H1 (cell line): Measurements from ENCODE around the gene LMTK2. TPM values are rescaled to one million over a fixed set of nuclear protein-coding genes. Genes with fewer than 3 reads are reported as not detected.

Source experiments
- CTCF ChIA-PET: fragments of 300-600 bp; sonication (Branson Sonifier 250); formaldehyde crosslinking; loops from one replicate; lab custom pipeline; 2021; ENCODE audit not compliant: partially characterized antibody; lab: Charles Lee
- POLR2A ChIA-PET: fragments of 300-600 bp; sonication (Branson Sonifier 250); formaldehyde crosslinking; loops from one replicate; lab custom pipeline; 2021; ENCODE audit warnings: inconsistent platforms; ENCODE audit not compliant: partially characterized antibody; lab: Charles Lee
- DNase-seq, 2 experiments: peaks; one replicate each; pipeline versions ENCODE4 v3.0.0 to v3.0.0-alpha.2; 2010 to 2022; ENCODE audit warnings: low spot score in 2 of 2, low read depth in 1 of 2, mixed read lengths in 1 of 2
- FAIRE-seq: peaks from 2 replicates; lab custom pipeline; 2011; peaks lifted over from hg19 to GRCh38; lab: Jason Lieb, UNC
- H2AFZ ChIP-seq: 2 replicates; pipeline ENCODE4 v1.8.1; 2012; ENCODE audit warnings: low read length, inconsistent platforms
- H2AK5ac ChIP-seq: 2 replicates; pipeline ENCODE4 v1.6.1; 2013; ENCODE audit warnings: low read depth, low read length
- H2BK120ac ChIP-seq: replicated peaks from 2 replicates; pipeline ENCODE3; 2013; ENCODE audit warnings: low read depth, low read length, inconsistent platforms
- H2BK12ac ChIP-seq: 2 replicates; pipeline ENCODE4 v1.6.1; 2013; ENCODE audit warnings: low read depth, low read length
- H2BK15ac ChIP-seq: 2 replicates; pipeline ENCODE4 v1.6.1; 2013; ENCODE audit warnings: low read length
- H2BK20ac ChIP-seq: 2 replicates; pipeline ENCODE4 v1.6.1; 2013; ENCODE audit warnings: low read length
- H2BK5ac ChIP-seq: 2 replicates; pipeline ENCODE4 v1.6.1; 2013; ENCODE audit warnings: low read depth, low read length
- H3K14ac ChIP-seq: 2 replicates; pipeline ENCODE4 v1.6.1; 2013; ENCODE audit warnings: inconsistent platforms; ENCODE audit not compliant: insufficient read length
- H3K18ac ChIP-seq: 2 replicates; pipeline ENCODE4 v1.6.1; 2013; ENCODE audit warnings: low read length; ENCODE audit errors: extremely low read depth
- H3K23ac ChIP-seq: 2 replicates; pipeline ENCODE4 v1.6.1; 2013; ENCODE audit warnings: inconsistent platforms; ENCODE audit not compliant: insufficient read length
- H3K23me2 ChIP-seq: 2 replicates; pipeline ENCODE4 v1.6.1; 2013; ENCODE audit warnings: low read depth, low read length
- H3K27ac ChIP-seq: 2 replicates; pipeline ENCODE4 v1.6.1; 2011; ENCODE audit warnings: low read depth, low read length, inconsistent platforms
- H3K27me3 ChIP-seq, 4 experiments: replicated peaks in 1 of 4; 1 replicate in 1 of 4; 2 replicates in 3 of 4; pipeline versions ENCODE4 v1.6.1 to v1.8.1; 2011 to 2013; ENCODE audit warnings: low read length in 3 of 4, mild to moderate bottlenecking in 3 of 4, inconsistent platforms in 2 of 4, mixed read lengths in 2 of 4, moderate library complexity in 1 of 4; ENCODE audit not compliant: control insufficient read depth in 3 of 4, insufficient read depth in 3 of 4; ENCODE audit errors: extremely low read depth in 1 of 4
- H3K36me3 ChIP-seq, 4 experiments: 2 replicates each; pipeline versions ENCODE4 v1.6.1 to v1.8.1; 2011 to 2013; ENCODE audit warnings: mild to moderate bottlenecking in 4 of 4, low read length in 3 of 4, moderate library complexity in 2 of 4, control low read depth in 1 of 4, inconsistent platforms in 1 of 4; ENCODE audit not compliant: insufficient read depth in 4 of 4, control insufficient read depth in 2 of 4
- H3K4ac ChIP-seq: replicated peaks from 2 replicates; pipeline ENCODE3; 2013; ENCODE audit warnings: low read length, low read depth, mixed read lengths, inconsistent platforms; ENCODE audit not compliant: insufficient read length
- H3K4me1 ChIP-seq, 4 experiments: replicated peaks in 1 of 4; 1 replicate in 1 of 4; 2 replicates in 3 of 4; pipeline versions ENCODE4 v1.6.1 to v1.8.1; 2011 to 2013; ENCODE audit warnings: low read length in 3 of 4, inconsistent platforms in 2 of 4, mixed read lengths in 1 of 4; ENCODE audit not compliant: insufficient read depth in 4 of 4, control insufficient read depth in 3 of 4
- H3K4me2 ChIP-seq, 2 experiments: 2 replicates each; pipeline versions ENCODE4 v1.6.1 to v1.8.1; 2011 to 2013; ENCODE audit warnings: low read depth in 2 of 2, low read length in 2 of 2, control low read depth in 1 of 2, inconsistent platforms in 1 of 2, mild to moderate bottlenecking in 1 of 2; ENCODE audit not compliant: insufficient read depth in 1 of 2
- H3K4me3 ChIP-seq, 4 experiments: fragments of 200-600, 300-600 bp in 1 of 4; sonication (generic), shearing (Covaris generic), sonication (Bioruptor Twin) in 1 of 4; 2 replicates each; pipeline versions ENCODE4 v1.5.1 to v1.8.1; 2011 to 2016; ENCODE audit warnings: low read length in 4 of 4, low read depth in 3 of 4, control low read depth in 2 of 4, inconsistent platforms in 2 of 4, mild to moderate bottlenecking in 2 of 4, mixed read lengths in 1 of 4, moderate library complexity in 1 of 4; ENCODE audit not compliant: insufficient read depth in 2 of 4; ENCODE audit errors: extremely low read depth in 1 of 4
- H3K56ac ChIP-seq: replicated peaks from 2 replicates; pipeline ENCODE3; 2013; ENCODE audit warnings: low read depth, mild to moderate bottlenecking, mixed read lengths, low read length, inconsistent platforms; ENCODE audit not compliant: insufficient read length
- H3K79me1 ChIP-seq: 2 replicates; pipeline ENCODE4 v1.6.1; 2013; ENCODE audit warnings: low read depth, low read length, control low read depth
- H3K79me2 ChIP-seq, 2 experiments: 2 replicates each; pipeline versions ENCODE4 v1.6.1 to v1.8.1; 2012 to 2013; ENCODE audit warnings: low read length in 2 of 2, mild to moderate bottlenecking in 2 of 2, inconsistent platforms in 1 of 2; ENCODE audit not compliant: insufficient read depth in 2 of 2, control insufficient read depth in 1 of 2
- H3K9ac ChIP-seq, 4 experiments: replicated peaks in 1 of 4; 1 replicate in 1 of 4; 2 replicates in 3 of 4; pipeline versions ENCODE4 v1.6.1 to v1.8.1; 2011 to 2013; ENCODE audit warnings: low read depth in 3 of 4, low read length in 3 of 4, control low read depth in 2 of 4, mild to moderate bottlenecking in 2 of 4, moderate library complexity in 2 of 4, inconsistent platforms in 1 of 4; ENCODE audit errors: extremely low read depth in 1 of 4
- H3K9me3 ChIP-seq, 2 experiments: 2 replicates each; pipeline versions ENCODE4 v1.6.1 to v1.8.1; 2012 to 2013; ENCODE audit warnings: mild to moderate bottlenecking in 2 of 2, moderate library complexity in 2 of 2, control low read depth in 1 of 2, inconsistent platforms in 1 of 2, low read depth in 1 of 2, low read length in 1 of 2, mixed read lengths in 1 of 2; ENCODE audit not compliant: insufficient read depth in 2 of 2
- H4K20me1 ChIP-seq, 2 experiments: replicated peaks in 1 of 2; 2 replicates each; pipeline versions ENCODE3 to v1.8.1; 2011 to 2013; ENCODE audit warnings: inconsistent platforms in 2 of 2, low read length in 2 of 2, mild to moderate bottlenecking in 1 of 2; ENCODE audit not compliant: insufficient read depth in 2 of 2, control insufficient read depth in 1 of 2
- H4K5ac ChIP-seq: 2 replicates; pipeline ENCODE4 v1.6.1; 2013; ENCODE audit warnings: low read length, low read depth, mixed read lengths, inconsistent platforms; ENCODE audit not compliant: insufficient read length
- H4K8ac ChIP-seq: 2 replicates; pipeline ENCODE4 v1.8.0; 2013; ENCODE audit warnings: mild to moderate bottlenecking, moderate library complexity, low read length, inconsistent platforms; ENCODE audit not compliant: insufficient read depth; ENCODE audit errors: extremely low read depth
- H4K91ac ChIP-seq: replicated peaks from 2 replicates; pipeline ENCODE3; 2013; ENCODE audit warnings: low read length, mixed read lengths, inconsistent platforms; ENCODE audit not compliant: insufficient read length
- BACH1 ChIP-seq: IDR thresholded peaks from 2 replicates; pipeline ENCODE4 v1.6.1; 2012; ENCODE audit warnings: low read length, improper control_type of control experiment
- CEBPB ChIP-seq: IDR thresholded peaks from 2 replicates; pipeline ENCODE4 v1.6.1; 2012; ENCODE audit warnings: low read depth, low read length
- EGR1 ChIP-seq: IDR thresholded peaks from 2 replicates; pipeline ENCODE4 v1.6.1; 2011; ENCODE audit warnings: low read depth, low read length, borderline replicate concordance
- GABPA ChIP-seq: IDR thresholded peaks from 2 replicates; pipeline ENCODE4 v1.6.1; 2011; ENCODE audit warnings: mild to moderate bottlenecking, low read length, moderate library complexity, borderline replicate concordance; ENCODE audit not compliant: insufficient read depth
- PHF8 ChIP-seq: fragments of 200-600 bp; sonication (generic); conservative IDR thresholded peaks from 2 replicates; pipeline ENCODE4 v1.7.1; 2012; ENCODE audit warnings: low read depth, mild to moderate bottlenecking, inconsistent platforms, low read length, moderate library complexity
- POU5F1 ChIP-seq: IDR thresholded peaks from 2 replicates; pipeline ENCODE4 v1.6.1; 2011; ENCODE audit warnings: low read depth, mild to moderate bottlenecking, low read length, moderate library complexity
- RBBP5 ChIP-seq: IDR thresholded peaks from 2 replicates; pipeline ENCODE4 v1.7.1; 2012; ENCODE audit warnings: low read depth, mild to moderate bottlenecking, inconsistent platforms, low read length, moderate library complexity, borderline replicate concordance
- TBP ChIP-seq: IDR thresholded peaks from 2 replicates; pipeline ENCODE4 v1.6.1; 2011; ENCODE audit warnings: low read depth, low read length, improper control_type of control experiment
- USF2 ChIP-seq: IDR thresholded peaks from 2 replicates; pipeline ENCODE4 v1.6.1; 2011; ENCODE audit warnings: low read length, improper control_type of control experiment
- WGBS, 2 experiments: shearing (Covaris generic) in 1 of 2; methylation state at CpG; one replicate each; pipeline versions ENCODE4 v1.1.6 to v1.1.7; 2013 to 2015; ENCODE audit warnings: low lambda C conversion rate in 2 of 2, mixed read lengths in 2 of 2, inconsistent platforms in 1 of 2, low coverage in 1 of 2, missing lambda C conversion rate in 1 of 2; ENCODE audit not compliant: insufficient replicate concordance in 2 of 2, insufficient coverage in 1 of 2, insufficient read length in 1 of 2; ENCODE audit errors: extremely low coverage in 1 of 2, missing lambda C conversion rate in 1 of 2; 5-methylcytosine and 5-hydroxymethylcytosine counted together
- polyA plus RNA-seq, 7 experiments: library from polyadenylated mRNA; depleted of rRNA in 3 of 7; stranded (reverse) in 5 of 7; unstranded in 2 of 7; fragments of >200 nt in 5 of 7; fragments of 200-250 nt in 2 of 7; gene quantifications; 1 replicate in 5 of 7; 2 replicates in 1 of 7; 4 replicates in 1 of 7; pipeline versions ENCODE4 v1.2.1 to v1.2.3, GENCODE V29; 2011 to 2013; ENCODE audit warnings: missing spikeins in 2 of 7, mixed read lengths in 2 of 7
- total RNA-seq: library from RNA; stranded (reverse); fragmentation: NEBNext Ultra II Directional; extraction: Animal tissue kit (Norgen Biotek cat#: 25700); gene quantifications from 2 replicates; pipeline ENCODE4 v1.2.1, GENCODE V29; 2021

LMTK2 gene
- total and polyA plus RNA-seq, 2 of the 8 experiments (the other 6 are each of a cell fraction or from before 2014, with no cell fraction given): 9.7 to 30.7 TPM

DNA sequence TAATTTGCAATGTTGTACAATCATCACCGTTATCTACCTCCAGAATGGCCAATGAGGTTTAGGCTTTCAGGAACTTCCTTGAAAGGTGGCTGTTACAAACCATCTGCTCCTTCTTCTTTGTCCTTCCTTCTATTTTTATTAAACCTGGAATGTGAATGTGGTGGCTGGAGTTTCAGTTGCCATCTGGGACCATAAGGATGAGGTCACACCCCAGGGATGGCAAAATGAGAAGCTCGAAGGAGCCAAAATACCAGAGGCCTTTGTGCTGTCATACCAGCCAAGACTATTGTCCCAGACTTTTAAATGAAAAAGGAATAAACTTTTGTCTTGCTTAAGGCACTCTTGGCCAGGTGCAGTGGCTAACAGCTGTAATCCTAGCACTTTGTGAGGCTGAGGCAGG lies 30.9 kb upstream of the LMTK2 start:
- Histone ChIP-seq H2AK5ac (no peak overlapping the region), H3K23me2 (no peaks in the 10 kb centered on the region), H4K91ac (no peak overlapping the region), H3K14ac (no peak overlapping the region), H2BK5ac (no peak overlapping the region), H3K79me2 (no peaks in the 10 kb centered on the region), H3K27ac (no peak overlapping the region), H4K20me1 (no peaks in the 10 kb centered on the region), H4K8ac (no peak overlapping the region), H4K5ac (no peak overlapping the region), H2AFZ (no peak overlapping the region), H3K4me1 (peaks cover 0 to 4% (median 2%) of the 10 kb centered on the region in 4 experiments; a peak in 3 of 7 replicates), H3K9me3 (no peaks in the 10 kb centered on the region), H3K79me1 (no peaks in the 10 kb centered on the region), H2BK120ac (no peak overlapping the region), H3K27me3 (no peaks in the 10 kb centered on the region), H3K4ac (no peak overlapping the region), H3K9ac (no peak overlapping the region), H3K18ac (no peak overlapping the region), H3K4me3 (no peak overlapping the region), H2BK12ac (no peak overlapping the region), H2BK15ac (no peak overlapping the region), H3K56ac (no peak overlapping the region), H3K4me2 (no peak overlapping the region), H2BK20ac (no peak overlapping the region), H3K36me3 (no peaks in the 10 kb centered on the region), H3K23ac (no peak overlapping the region)
- TF ChIP-seq BACH1 (no peak), RBBP5 (no peak), TBP (no peak), PHF8 (no peak), POU5F1 (no peak), CEBPB (no peak), EGR1 (no peak), GABPA (no peak), USF2 (no peak)
- FAIRE-seq: no peak
- 91% methylated on average over 2 of the region's 2 CpGs; no CpG with 5 or more reads in 1 of the 2 experiments for WGBS, 2 experiments
- ChIA-PET CTCF (interaction anchor here (0.7 to 1.5 kb wide), 5 partner anchors 9 to 93 kb away, joined by 3 to 4 read pairs (median 3); no protein-coding TSS in a partner anchor), POLR2A (no interaction called here)
- DNase-seq: no peak
